COLO668 (cell line): ENCODE data around the gene MED27.

Source experiments
- DNase-seq: peaks from one replicate; lab custom pipeline; 2025; ENCODE audit not compliant: unreplicated experiment; lab: John Stamatoyannopoulos, UW

MED27 gene

GRCh38 chr9:131823701-131824146 is 255.9 kb downstream of the MED27 start:
- DNase-seq: no peak

GRCh38 chr9:131818089-131818488 is 261.6 kb downstream of the MED27 start:
- no peak for DNase-seq

- DNase-seq: peak; percentile 67
Observed at GRCh38 chr9:131817627-131818026, 262.0 kb downstream of the MED27 start.

- DNase-seq: no peak
Observed at GRCh38 chr9:131817073-131817472, 262.6 kb downstream of the MED27 start.

GRCh38 chr9:131815970-131816873 is 263.4 kb downstream of the MED27 start:
- peak; percentile 22 for DNase-seq

GRCh38 chr9:131814707-131815106 is 265.0 kb downstream of the MED27 start:
- no peak for DNase-seq

GRCh38 chr9:131813116-131813515 is 266.6 kb downstream of the MED27 start:
- no peak for DNase-seq

GRCh38 chr9:131812116-131812790 is 267.4 kb downstream of the MED27 start:
- DNase-seq: no peak

GRCh38 chr9:131811405-131811804 is 268.3 kb downstream of the MED27 start:
- no peak for DNase-seq

- peak; percentile 63 for DNase-seq
Observed at GRCh38 chr9:131810351-131811170, 269.1 kb downstream of the MED27 start.
